ENCODE results near the gene TMEM131. TPM values are rescaled to one million over a fixed set of nuclear protein-coding genes. Genes with fewer than 3 reads are reported as not detected.

The TMEM131 gene
- total RNA-seq, 2 experiments from 2014 or later: 17.4 to 32.3 TPM

GRCh38 chr2:97752342-97753334 is 243.1 kb downstream of the TMEM131 start:
- intact Hi-C loops (cut with micrococcal nuclease; ENCODE audit: unreplicated experiment): no loop called here
- DNase-seq (ENCODE audit: low spot score): no peak
- TF ChIP-seq EZH2phosphoT487 (IDR thresholded peaks at IDR 0.05; ENCODE audit: borderline replicate concordance, low read depth, low read length): no peak
- TF ChIP-seq CTCF (conservative IDR thresholded peaks at IDR 0.05; ENCODE audit: low read length): no peak
- BruUV-seq (replicated peaks): no TSS peak
- CTCF ChIA-PET (ENCODE audit: unreplicated experiment): no interaction called here
- H3K4me3 ChIP-seq (ENCODE audit: low read depth, low read length, poor library complexity, severe bottlenecking): no peak overlapping the region
- H3K27ac ChIP-seq (ENCODE audit: low read depth, low read length, poor library complexity, severe bottlenecking): no peak overlapping the region
- H3K9me2 ChIP-seq (ENCODE audit: insufficient read depth, low read length): no peaks in the 10 kb centered on the region
- no peaks in the 10 kb centered on the region for H3K79me2 ChIP-seq (ENCODE audit: insufficient read depth, low read depth, low read length)
- H3K4me2 ChIP-seq (ENCODE audit: low read length): no peak overlapping the region
- H3K9me3 ChIP-seq (ENCODE audit: low read length): no peaks in the 10 kb centered on the region
- no peak overlapping the region for H2AFZ ChIP-seq (ENCODE audit: low read length)
- no peaks in the 10 kb centered on the region for H3K4me1 ChIP-seq (ENCODE audit: insufficient read depth, low read length, poor library complexity, severe bottlenecking)
- H3K36me3 ChIP-seq (ENCODE audit: insufficient read depth, low read length): peaks cover 19% of the 10 kb centered on the region; the same call in 1 of the 2 replicates
- POLR2A ChIA-PET: no interaction called here
- H4K20me1 ChIP-seq (ENCODE audit: insufficient read depth, low read length): no peaks in the 10 kb centered on the region

- Histone ChIP-seq H3K4me3 (ENCODE audit: low read depth, low read length, poor library complexity, severe bottlenecking) (no peak overlapping the region), H3K9me2 (ENCODE audit: insufficient read depth, low read length) (no peaks in the 10 kb centered on the region), H3K79me2 (ENCODE audit: insufficient read depth, low read depth, low read length) (no peaks in the 10 kb centered on the region), H4K20me1 (ENCODE audit: insufficient read depth, low read length) (no peaks in the 10 kb centered on the region), H3K4me1 (ENCODE audit: insufficient read depth, low read length, poor library complexity, severe bottlenecking) (no peaks in the 10 kb centered on the region), H3K4me2 (ENCODE audit: low read length) (no peak overlapping the region), H3K9me3 (ENCODE audit: low read length) (no peaks in the 10 kb centered on the region), H3K27ac (ENCODE audit: low read depth, low read length, poor library complexity, severe bottlenecking) (no peak overlapping the region), H3K36me3 (ENCODE audit: insufficient read depth, low read length) (peaks cover 14% of the 10 kb centered on the region; the same call in 1 of the 2 replicates), H2AFZ (ENCODE audit: low read length) (no peak overlapping the region)
- DNase-seq (ENCODE audit: low spot score): no peak
- intact Hi-C loops (cut with micrococcal nuclease; ENCODE audit: unreplicated experiment): no loop called here
- CTCF ChIA-PET (ENCODE audit: unreplicated experiment): interaction anchor here (0.6 kb wide), 1 partner anchor 52 kb away, joined by 3 read pairs; no protein-coding TSS in a partner anchor
- BruUV-seq (replicated peaks): no TSS peak
- TF ChIP-seq EZH2phosphoT487 (IDR thresholded peaks at IDR 0.05; ENCODE audit: borderline replicate concordance, low read depth, low read length) (no peak), CTCF (conservative IDR thresholded peaks at IDR 0.05; ENCODE audit: low read length) (no peak)
- POLR2A ChIA-PET: no interaction called here
These were observed 244.0 kb downstream of the TMEM131 start for GRCh38 chr2:97751752-97752151.

- DNase-seq (ENCODE audit: low spot score): no peak
- TF ChIP-seq EZH2phosphoT487 (IDR thresholded peaks at IDR 0.05; ENCODE audit: borderline replicate concordance, low read depth, low read length): no peak
- no peak for TF ChIP-seq CTCF (conservative IDR thresholded peaks at IDR 0.05; ENCODE audit: low read length)
- no peak overlapping the region for H3K4me3 ChIP-seq (ENCODE audit: low read depth, low read length, poor library complexity, severe bottlenecking)
- H2AFZ ChIP-seq (ENCODE audit: low read length): no peak overlapping the region
- H3K9me3 ChIP-seq (ENCODE audit: low read length): no peaks in the 10 kb centered on the region
- intact Hi-C loops (cut with micrococcal nuclease; ENCODE audit: unreplicated experiment): no loop called here
- H3K79me2 ChIP-seq (ENCODE audit: insufficient read depth, low read depth, low read length): no peaks in the 10 kb centered on the region
- ChIA-PET POLR2A (no interaction called here), CTCF (ENCODE audit: unreplicated experiment) (no interaction called here)
- no TSS peak for BruUV-seq (replicated peaks)
- H3K36me3 ChIP-seq (ENCODE audit: insufficient read depth, low read length): 0 out of 2 replicates have a peak, but pooled peaks cover 5% of the 10 kb centered on the region
- no peaks in the 10 kb centered on the region for H3K4me1 ChIP-seq (ENCODE audit: insufficient read depth, low read length, poor library complexity, severe bottlenecking)
- no peaks in the 10 kb centered on the region for H3K9me2 ChIP-seq (ENCODE audit: insufficient read depth, low read length)
- no peaks in the 10 kb centered on the region for H4K20me1 ChIP-seq (ENCODE audit: insufficient read depth, low read length)
- no peak overlapping the region for H3K4me2 ChIP-seq (ENCODE audit: low read length)
- H3K27ac ChIP-seq (ENCODE audit: low read depth, low read length, poor library complexity, severe bottlenecking): no peak overlapping the region
These were observed 245.7 kb downstream of the TMEM131 start for GRCh38 chr2:97750017-97750416.
